ENCODE results near the gene ABCA7.
"Not testable (repeated sequence)": the region's sequence is repeated elsewhere in the genome, so short reads cannot be mapped to it uniquely, and the experiment has no call there.

The ABCA7 gene

GRCh38 chr19:1015782-1016646 lies 23.9 kb upstream of the ABCA7 start:
- DNase-seq (ENCODE audit: low read depth), result no peak
- H3K4me3 ChIP-seq (ENCODE audit: low read depth, low read length), result no peak overlapping the region

DNA sequence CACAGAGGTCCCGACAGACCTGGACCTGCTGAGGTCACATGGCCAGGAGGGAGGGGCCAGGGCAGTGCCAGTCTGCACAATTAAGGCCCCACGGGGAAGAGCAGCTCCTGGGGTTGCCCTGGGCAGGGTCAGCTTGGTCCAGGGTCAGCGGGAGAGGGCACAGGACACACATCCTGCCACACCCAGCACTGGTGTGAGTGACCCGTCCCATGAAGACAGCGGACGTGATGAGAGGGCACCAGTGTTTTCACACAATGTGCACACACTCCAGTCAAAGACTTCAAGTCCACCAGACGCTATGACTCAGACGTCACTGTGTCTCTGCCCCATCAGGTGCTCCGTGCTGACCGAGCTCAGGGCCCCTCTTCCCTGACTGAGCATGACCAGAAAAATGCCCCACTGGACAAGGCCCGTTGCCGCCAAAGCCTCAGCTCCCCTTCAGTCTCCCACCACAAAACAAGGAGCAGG lies 23.2 kb upstream of the ABCA7 start:
- H3K4me3 ChIP-seq (ENCODE audit: low read depth, low read length), result no peak overlapping the region
- DNase-seq (ENCODE audit: low read depth), result no peak

- no peak for DNase-seq (ENCODE audit: low read depth)
- H3K4me3 ChIP-seq (ENCODE audit: low read depth, low read length), result no peak overlapping the region
These were observed 22.6 kb upstream of the ABCA7 start for GRCh38 chr19:1017115-1017905.

DNA sequence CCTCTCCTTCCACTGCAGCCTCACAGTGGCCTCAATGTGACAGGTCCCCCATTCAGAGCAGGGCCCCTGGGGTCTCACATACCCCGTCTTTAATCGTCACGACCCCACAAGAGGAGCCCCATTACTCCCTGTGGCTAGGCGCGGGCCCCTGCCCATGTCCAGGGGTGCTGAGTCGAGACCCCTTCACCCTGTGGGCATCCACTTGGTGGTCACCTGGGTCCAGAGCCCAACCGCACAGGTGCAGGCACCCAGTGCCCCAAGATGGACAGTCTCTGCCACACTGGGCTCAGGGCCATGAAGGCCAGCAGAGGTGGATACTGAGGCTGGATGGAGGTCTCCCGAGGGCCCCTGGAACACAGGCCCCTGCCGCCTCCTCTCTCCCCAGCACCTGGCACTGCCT lies 22.0 kb upstream of the ABCA7 start:
- H3K4me3 ChIP-seq (ENCODE audit: low read depth, low read length), result no peak overlapping the region
- no peak for DNase-seq (ENCODE audit: low read depth)

DNA sequence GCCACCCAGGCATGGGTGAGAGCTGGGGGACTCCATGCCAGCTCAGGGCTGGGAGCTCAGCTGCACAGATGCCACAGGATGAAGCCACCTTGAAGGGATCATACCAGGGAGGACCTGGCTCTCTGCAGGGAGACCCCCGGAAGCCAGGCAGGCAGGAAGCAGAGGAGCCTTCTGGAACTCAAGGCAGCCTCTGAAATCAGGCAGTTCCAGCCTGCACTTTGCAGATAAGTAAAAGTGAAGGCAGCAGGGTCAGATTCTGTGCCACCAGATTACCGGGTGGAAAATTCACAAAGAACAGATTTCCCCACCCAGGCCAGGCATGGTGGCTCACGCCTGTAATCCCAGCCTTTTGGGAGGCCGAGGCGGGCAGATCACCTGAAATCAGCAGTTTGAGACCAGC lies 21.5 kb upstream of the ABCA7 start:
- no peak for DNase-seq (ENCODE audit: low read depth)
- H3K4me3 ChIP-seq (ENCODE audit: low read depth, low read length), result no peak overlapping the region

DNA sequence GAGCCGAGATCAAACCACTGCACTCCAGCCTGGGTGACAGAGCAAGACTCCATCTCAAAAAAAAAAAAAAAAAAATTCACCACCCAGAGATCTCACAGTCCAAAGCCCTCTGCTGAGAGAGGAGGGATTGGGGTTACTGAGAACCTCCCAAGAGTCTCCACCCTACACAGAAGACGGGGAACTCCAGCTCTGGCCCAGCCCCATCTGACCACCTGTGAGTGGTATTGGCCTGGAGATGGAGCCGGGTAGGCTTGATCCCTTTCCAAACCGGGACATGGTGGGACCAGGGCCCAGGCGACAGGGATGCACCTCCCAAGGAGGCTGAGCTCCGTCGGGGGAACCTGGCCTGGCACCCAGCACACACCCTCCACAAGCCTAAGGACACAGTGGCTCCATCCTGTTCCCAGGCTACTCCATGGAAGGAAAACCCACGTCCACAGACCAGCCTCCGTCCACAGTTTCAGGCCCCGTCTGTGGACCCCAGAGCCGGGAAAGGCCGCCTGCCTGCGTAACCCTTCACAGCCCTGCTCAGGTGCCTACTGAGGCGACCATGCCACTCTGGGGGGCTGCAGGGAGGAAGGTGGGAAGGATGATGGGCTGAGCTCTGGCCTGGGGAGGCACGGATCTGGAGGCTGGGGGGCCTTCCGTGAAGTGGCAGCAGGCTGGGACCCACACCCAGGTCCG lies 20.8 kb upstream of the ABCA7 start:
- no peak for DNase-seq (ENCODE audit: low read depth)
- H3K4me3 ChIP-seq (ENCODE audit: low read depth, low read length), result peak overlapping the region; percentile 91

- H3K4me3 ChIP-seq (ENCODE audit: low read depth, low read length), result peak overlapping the region; percentile 91
- no peak for DNase-seq (ENCODE audit: low read depth)
These were observed 20.3 kb upstream of the ABCA7 start for GRCh38 chr19:1019616-1019961.

DNA sequence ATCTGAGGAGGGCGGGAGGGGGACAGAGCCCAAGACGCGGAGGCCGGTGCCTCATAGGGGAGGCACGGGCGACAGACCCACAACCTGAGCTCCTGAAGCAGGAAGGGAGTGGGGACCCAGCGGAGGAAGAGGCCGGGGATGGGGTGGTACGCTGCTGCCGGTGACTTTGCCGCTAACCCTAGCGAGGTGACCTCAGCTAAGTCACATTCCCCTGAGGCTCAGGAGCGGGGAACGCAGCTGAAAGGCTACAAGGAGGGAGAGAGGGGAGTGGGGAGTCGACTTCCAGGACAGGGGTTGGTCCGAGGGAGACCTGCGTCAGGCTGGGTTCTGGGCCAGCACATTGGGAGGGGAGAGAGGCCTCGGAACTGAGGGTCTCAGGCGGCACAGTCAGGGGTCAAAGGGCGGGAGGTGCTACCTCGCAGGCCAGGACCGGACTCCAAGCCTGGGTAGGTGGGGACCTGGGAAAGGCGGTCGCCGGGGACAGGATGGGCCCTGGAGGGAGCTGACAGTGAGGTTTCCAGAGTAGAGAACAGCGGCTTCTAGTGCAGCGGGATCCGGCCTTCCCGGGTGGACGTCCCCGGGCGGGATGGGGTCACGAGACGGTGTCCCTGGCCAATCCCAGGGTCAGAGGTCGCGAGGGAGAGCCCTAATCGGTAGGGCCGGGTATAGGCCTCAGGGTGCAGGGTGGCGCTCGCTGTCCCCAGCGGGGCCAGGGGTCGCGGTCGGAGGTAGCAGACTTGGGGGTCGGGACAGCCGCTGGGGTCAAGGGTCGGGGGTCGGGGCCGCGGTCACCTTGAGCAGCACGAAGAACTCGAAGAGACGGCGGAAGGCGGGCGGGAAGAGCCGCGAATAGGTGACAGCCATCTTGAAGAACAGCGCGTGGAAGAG lies 19.7 kb upstream of the ABCA7 start:
- peak overlapping the region; percentile 91 for H3K4me3 ChIP-seq (ENCODE audit: low read depth, low read length)
- DNase-seq (ENCODE audit: low read depth), result no peak

- DNase-seq (ENCODE audit: low read depth), result peak; percentile 91
- peak within 1 kb of the TSS; percentile 91 for H3K4me3 ChIP-seq (ENCODE audit: low read depth, low read length)
These were observed 19.0 kb upstream of the ABCA7 start, which contains the start of gene TMEM259 for GRCh38 chr19:1020868-1021425. Gene TMEM259 (minus strand): TSS chr19:1021123. CDS start chr19:1020996, 127 bp downstream.

DNA sequence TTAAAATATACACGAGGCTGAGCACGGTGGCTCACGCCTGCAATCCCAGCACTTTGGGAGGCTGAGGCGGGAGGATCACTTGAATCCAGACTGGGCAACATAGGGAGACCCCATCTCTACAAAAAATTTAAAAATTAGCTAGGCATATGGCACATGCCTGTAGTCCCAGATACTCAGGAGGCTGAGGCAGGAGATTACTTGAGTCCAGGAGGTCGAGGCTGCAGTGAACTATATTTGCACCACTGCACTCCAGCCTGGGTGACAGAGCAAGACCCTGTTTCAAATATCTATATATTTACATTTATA lies 16.1 kb upstream of the ABCA7 start:
- not testable (repeated sequence) for DNase-seq (ENCODE audit: low read depth); H3K4me3 ChIP-seq (ENCODE audit: low read depth, low read length)

DNA sequence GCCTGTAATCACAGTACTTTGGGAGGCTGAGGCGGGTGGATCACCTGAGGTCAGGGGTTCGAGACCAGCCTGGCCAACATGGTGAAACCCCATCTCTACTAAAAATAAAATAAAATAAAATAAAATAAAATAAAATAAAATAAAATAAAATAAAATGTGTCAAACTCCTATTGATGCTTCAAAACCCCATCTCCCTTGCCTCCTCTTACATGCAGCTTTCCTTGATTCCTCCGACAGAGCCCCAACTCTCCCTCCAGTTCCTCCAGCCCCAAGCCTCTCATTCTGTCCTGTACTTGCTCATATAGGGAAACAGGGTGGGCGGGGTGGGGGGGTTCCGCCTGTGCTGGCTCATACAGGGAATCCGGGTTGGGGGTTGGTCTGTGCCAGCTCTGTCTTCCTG lies 14.8 kb upstream of the ABCA7 start:
- not testable (repeated sequence) for H3K4me3 ChIP-seq (ENCODE audit: low read depth, low read length); DNase-seq (ENCODE audit: low read depth)

GRCh38 chr19:1025960-1026782 lies 13.7 kb upstream of the ABCA7 start, which contains the start of gene CNN2:
Gene CNN2 (plus strand): TSS chr19:1026608. CDS start chr19:1026662, 54 bp downstream.
- no peak for DNase-seq (ENCODE audit: low read depth)
- H3K4me3 ChIP-seq (ENCODE audit: low read depth, low read length), result peak within 1 kb of the TSS; percentile 99

DNA sequence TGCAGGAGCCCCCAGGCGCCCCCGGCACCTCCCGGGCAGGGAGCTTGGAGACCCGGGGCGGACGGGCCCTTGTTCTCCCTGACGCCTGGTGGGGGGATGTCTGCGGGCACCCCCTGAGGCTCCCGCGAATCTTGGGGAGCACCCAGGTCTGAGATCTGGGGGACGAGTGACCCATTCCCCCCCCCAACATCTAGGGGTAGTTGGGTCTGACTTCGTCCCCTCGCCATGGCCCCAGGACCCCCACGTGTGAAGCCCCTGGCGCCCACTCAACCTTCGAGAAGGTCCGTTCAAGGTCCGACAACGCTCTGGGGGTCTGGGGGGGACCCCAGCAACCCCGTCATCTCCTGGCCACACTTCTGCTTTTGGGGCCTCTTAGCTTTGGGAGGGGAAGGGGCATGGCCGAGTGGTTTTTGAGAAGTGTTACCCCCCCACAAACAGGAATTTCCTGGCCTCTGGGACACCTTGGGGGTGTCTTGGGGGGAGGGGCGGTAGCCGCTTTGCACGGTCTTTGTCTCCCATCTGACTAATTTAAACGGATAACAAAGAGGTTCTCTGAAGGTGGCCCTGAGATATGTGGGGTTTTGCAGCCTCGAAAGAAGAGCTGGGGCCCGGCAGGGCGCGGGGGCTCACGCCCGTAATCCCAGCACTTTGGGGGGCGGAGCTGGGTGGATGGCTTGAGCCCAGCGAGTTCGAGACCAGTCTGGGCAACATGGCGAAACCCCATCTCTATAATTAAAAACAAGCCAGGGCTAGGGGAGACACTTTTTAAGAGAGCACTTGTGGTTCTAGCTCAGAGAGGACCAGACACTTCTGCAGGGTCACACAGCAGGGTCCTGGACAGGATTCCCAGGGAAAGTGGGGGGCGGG lies 12.9 kb upstream of the ABCA7 start:
- DNase-seq (ENCODE audit: low read depth), result no peak
- peak overlapping the region; percentile 99 for H3K4me3 ChIP-seq (ENCODE audit: low read depth, low read length)

GRCh38 chr19:1027650-1028061 lies 12.3 kb upstream of the ABCA7 start:
- DNase-seq (ENCODE audit: low read depth), result no peak

GRCh38 chr19:1028062-1028926 lies 11.6 kb upstream of the ABCA7 start:
- peak; percentile 90 for DNase-seq (ENCODE audit: low read depth)

More at GRCh38 chr19:1027650-1028061, 12.3 kb upstream of the ABCA7 start:
- peak overlapping the region; percentile 99 for H3K4me3 ChIP-seq (ENCODE audit: low read depth, low read length)

DNA sequence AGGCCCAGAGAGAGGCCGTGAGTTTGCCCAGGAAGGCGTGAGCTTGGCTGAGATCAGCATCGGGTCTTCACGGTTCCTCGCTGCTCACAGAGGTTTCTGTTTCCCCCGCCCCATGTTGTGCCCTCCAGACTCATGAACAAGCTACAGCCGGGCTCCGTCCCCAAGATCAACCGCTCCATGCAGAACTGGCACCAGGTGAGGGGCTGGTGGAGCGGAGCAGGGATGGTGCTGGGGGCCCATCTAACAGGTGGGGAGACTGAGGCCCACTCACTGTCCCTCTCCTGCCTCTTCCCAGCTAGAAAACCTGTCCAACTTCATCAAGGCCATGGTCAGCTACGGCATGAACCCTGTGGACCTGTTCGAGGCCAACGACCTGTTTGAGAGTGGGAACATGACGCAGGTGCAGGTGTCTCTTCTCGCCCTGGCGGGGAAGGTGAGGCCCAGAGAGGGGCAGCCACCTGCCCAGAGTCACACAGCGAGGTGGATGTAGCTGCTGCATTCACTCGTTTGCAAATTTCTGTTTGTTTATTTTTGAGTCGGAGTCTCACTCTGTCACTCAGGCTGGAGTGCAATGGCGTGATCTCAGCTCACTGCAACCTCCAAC lies 7.5 kb upstream of the ABCA7 start:
- DNase-seq (ENCODE audit: low read depth), result no peak
- H3K4me3 ChIP-seq (ENCODE audit: low read depth, low read length), result no peak overlapping the region

More at GRCh38 chr19:1028062-1028926, 11.6 kb upstream of the ABCA7 start:
- H3K4me3 ChIP-seq (ENCODE audit: low read depth, low read length), result peak overlapping the region; percentile 99

Measured in skeletal muscle cell (primary cell).